ENCODE measurements around the gene PIH1D1.

GRCh38 chr19:49497047-49497788, 45.6 kb upstream of the PIH1D1 start:
- no peak for TF ChIP-seq CTCF (conservative IDR thresholded peaks at IDR 0.05 in 1 of 2, IDR thresholded peaks at IDR 0.05 in 1 of 2; ENCODE audit: extremely low read depth in 1 of 2, insufficient read depth in 1 of 2, low read depth in 1 of 2, low read length in 2 of 2)
- no peak for TF ChIP-seq EZH2 (IDR thresholded peaks at IDR 0.05; ENCODE audit: borderline replicate concordance, low read length)

All from mammary epithelial cell (primary cell).